GM12878 (cell line): ENCODE results near the gene ANKMY1. TPM values are rescaled to one million over a fixed set of nuclear protein-coding genes. Genes with fewer than 3 reads are reported as not detected.

Experiments
- ATAC-seq: fragments of 200-7000 bp; cut with Tn5 transposase; 3 replicates; pipeline ENCODE4 v1.9.1; 2020; ENCODE audit warnings: mild to moderate bottlenecking, moderate library complexity
- BruUV-seq: library from RNA; stranded (reverse); fragments of 400-500 nt; replicated peaks from 2 replicates; lab custom pipeline; 2021; lab: Mats Ljungman, UMichigan
- CTCF ChIA-PET: fragments of 300-600 bp; sonication (Branson Sonifier 250); formaldehyde crosslinking; extraction: SDS; loops from one replicate; lab custom pipeline; 2021; ENCODE audit warnings: inconsistent platforms; lab: Yijun Ruan, JAX
- POLR2A ChIA-PET: fragments of 350-600 bp; formaldehyde crosslinking; extraction: SDS; loops from one replicate; lab custom pipeline; 2021; ENCODE audit warnings: inconsistent platforms; lab: Charles Lee
- RAD21 ChIA-PET: fragments of 300-600 bp; sonication (Branson Sonifier 250); formaldehyde crosslinking; loops from one replicate; lab custom pipeline; 2023; ENCODE audit warnings: antibody characterized with exemption; ENCODE audit not compliant: unreplicated experiment; lab: Charles Lee
- SMC1A ChIA-PET: fragments of 300-600 bp; sonication (Branson Sonifier 250); formaldehyde crosslinking; loops from one replicate; lab custom pipeline; 2023; ENCODE audit not compliant: unreplicated experiment, uncharacterized antibody; lab: Charles Lee
- DNase-seq: peaks from one replicate; pipeline ENCODE4 v3.0.0-alpha.2; 2011; ENCODE audit warnings: low read depth, low spot score
- FAIRE-seq: peaks from 3 replicates; lab custom pipeline; 2011; peaks lifted over from hg19 to GRCh38; lab: Jason Lieb, UNC
- H2AFZ ChIP-seq: 2 replicates; pipeline ENCODE4 v1.6.0; 2011; ENCODE audit warnings: low read depth, low read length, control low read depth; ENCODE audit not compliant: control insufficient read depth
- H3K27ac ChIP-seq: 2 replicates; pipeline ENCODE4 v1.5.1; 2011; ENCODE audit warnings: control low read depth; ENCODE audit not compliant: control insufficient read depth, insufficient read depth
- H3K27me3 ChIP-seq, 2 experiments: replicated peaks in 1 of 2; 2 replicates each; pipeline versions ENCODE4 v1.6.0 to v1.6.1; 2011; ENCODE audit warnings: low read length in 1 of 2; ENCODE audit not compliant: control insufficient read depth in 2 of 2, insufficient read depth in 2 of 2
- H3K36me3 ChIP-seq, 2 experiments: 2 replicates each; pipeline ENCODE4 v1.5.1; 2011; ENCODE audit warnings: low read length in 1 of 2; ENCODE audit not compliant: control insufficient read depth in 2 of 2, insufficient read depth in 2 of 2
- H3K4me1 ChIP-seq: 2 replicates; pipeline ENCODE4 v1.6.1; 2011; ENCODE audit warnings: mild to moderate bottlenecking, low read length, moderate library complexity, mixed read lengths; ENCODE audit not compliant: control insufficient read depth, insufficient read depth
- H3K4me2 ChIP-seq: 2 replicates; pipeline ENCODE4 v1.6.0; 2011; ENCODE audit warnings: control low read depth; ENCODE audit not compliant: control insufficient read depth, insufficient read depth
- H3K4me3 ChIP-seq: fragments of 200-600 bp; sonication (generic); 2 replicates; pipeline ENCODE4 v1.5.1; 2016
- H3K79me2 ChIP-seq: 2 replicates; pipeline ENCODE4 v1.6.0; 2011; ENCODE audit warnings: low read length; ENCODE audit not compliant: control insufficient read depth, insufficient read depth
- H3K9ac ChIP-seq: 2 replicates; pipeline ENCODE4 v1.8.0; 2011; ENCODE audit warnings: low read length, control low read depth, mixed read lengths; ENCODE audit not compliant: control insufficient read depth, insufficient read depth
- H3K9me3 ChIP-seq: replicated peaks from 3 replicates; pipeline ENCODE4 v1.5.1; 2011; ENCODE audit warnings: mild to moderate bottlenecking, low read length; ENCODE audit not compliant: control insufficient read depth, insufficient read depth
- H4K20me1 ChIP-seq: 2 replicates; pipeline ENCODE4 v1.6.0; 2011; ENCODE audit not compliant: control insufficient read depth, insufficient read depth
- BCL3 ChIP-seq: IDR thresholded peaks from 2 replicates; pipeline ENCODE4 v1.6.1; 2011; ENCODE audit warnings: borderline replicate concordance, low read depth, mild to moderate bottlenecking, moderate library complexity, low read length; ENCODE audit not compliant: insufficient read depth, poor library complexity, severe bottlenecking
- BRCA1 ChIP-seq: IDR thresholded peaks from 2 replicates; pipeline ENCODE4 v1.6.1; 2011; ENCODE audit warnings: low read depth, low read length, improper control_type of control experiment
- CREB1 ChIP-seq: IDR thresholded peaks from 2 replicates; pipeline ENCODE4 v1.6.1; 2012; ENCODE audit warnings: low read depth, mild to moderate bottlenecking, inconsistent platforms
- CREM ChIP-seq: IDR thresholded peaks from 2 replicates; pipeline ENCODE4 v1.6.1; 2014; ENCODE audit warnings: antibody characterized with exemption, low read depth
- ESRRA ChIP-seq: IDR thresholded peaks from 2 replicates; pipeline ENCODE4 v1.6.1; 2012; ENCODE audit warnings: mild to moderate bottlenecking, low read length, improper control_type of control experiment
- GATAD2B ChIP-seq: fragments of 450-650 bp; conservative IDR thresholded peaks from 2 replicates; pipeline ENCODE4 v1.6.1; 2017; ENCODE audit warnings: low read depth, mild to moderate bottlenecking, moderate library complexity
- HDAC2 ChIP-seq: fragments of 200-600 bp; sonication (generic); IDR thresholded peaks from 2 replicates; pipeline ENCODE4 v1.6.1; 2017
- JUND ChIP-seq: IDR thresholded peaks from 2 replicates; pipeline ENCODE4 v1.6.1; 2012; ENCODE audit warnings: low read depth, mild to moderate bottlenecking, low read length, improper control_type of control experiment, moderate library complexity
- MLLT1 ChIP-seq: fragments of 450-650 bp; IDR thresholded peaks from 2 replicates; pipeline ENCODE4 v1.6.1; 2016; ENCODE audit warnings: mild to moderate bottlenecking
- MYB ChIP-seq: fragments of 150-350 bp; IDR thresholded peaks from 2 replicates; pipeline ENCODE4 v1.6.1; 2014; ENCODE audit warnings: mild to moderate bottlenecking, low read depth, low read length, borderline replicate concordance
- PAX5 ChIP-seq: IDR thresholded peaks from 2 replicates; pipeline ENCODE4 v1.6.1; 2011; ENCODE audit warnings: low read depth, low read length, borderline replicate concordance
- POLR2A ChIP-seq: IDR thresholded peaks from 2 replicates; pipeline ENCODE4 v1.6.1; 2011; ENCODE audit warnings: low read depth, mild to moderate bottlenecking, low read length
- SRF ChIP-seq, 2 experiments: IDR thresholded peaks; 2 replicates each; pipeline ENCODE4 v1.6.1; 2011; ENCODE audit warnings: low read depth in 2 of 2, low read length in 2 of 2, mild to moderate bottlenecking in 1 of 2, moderate library complexity in 1 of 2
- STAT1 ChIP-seq: fragments of 450-650 bp; conservative IDR thresholded peaks from 2 replicates; pipeline ENCODE4 v1.6.1; 2014; ENCODE audit warnings: antibody characterized with exemption, mild to moderate bottlenecking
- ZNF217 ChIP-seq: fragments of 450-650 bp; IDR thresholded peaks from 2 replicates; pipeline ENCODE4 v1.6.1; 2017; ENCODE audit warnings: antibody characterized with exemption, mild to moderate bottlenecking
- ZNF592 ChIP-seq: fragments of 450-650 bp; IDR thresholded peaks from 2 replicates; pipeline ENCODE4 v1.6.1; 2017; ENCODE audit warnings: mild to moderate bottlenecking, moderate library complexity
- WGBS: methylation state at CpG from one replicate; pipeline ENCODE4 v1.1.6; 2016; ENCODE audit warnings: low lambda C conversion rate; ENCODE audit not compliant: insufficient replicate concordance, insufficient coverage; ENCODE audit errors: missing lambda C conversion rate; 5-methylcytosine and 5-hydroxymethylcytosine counted together
- in situ Hi-C: fragments of 300-500 bp; cut with MboI; formaldehyde crosslinking; loops from 9 replicates; pipeline ENCODE4 v1.14.3; 2018; ENCODE audit warnings: mixed read lengths
- intact Hi-C: fragments of 100-400 bp; cut with micrococcal nuclease; formaldehyde crosslinking; loops from one replicate; pipeline ENCODE4 v1.14.2; 2022; ENCODE audit not compliant: unreplicated experiment
- polyA plus RNA-seq, 11 experiments: library from polyadenylated mRNA; depleted of rRNA in 4 of 11; unstranded in 6 of 11; stranded (reverse) in 5 of 11; fragments of >200 nt; fragmentation: Nextera tagmentation in 4 of 11; fragmentation: Illumina TruSeq in 1 of 11; extraction: Ambion mirVana in 4 of 11; extraction: Trizol in 1 of 11; gene quantifications; 1 replicate in 1 of 11; 2 replicates in 10 of 11; pipeline versions ENCODE4 v1.2.1 to v1.2.3, GENCODE V29; 2011 to 2016; ENCODE audit warnings: inconsistent platforms in 2 of 11, missing spikeins in 2 of 11, low read depth in 1 of 11
- total RNA-seq, 4 experiments: library from RNA; depleted of rRNA in 3 of 4; stranded (reverse); fragments of >200 nt in 3 of 4; fragmentation: Illumina TruSeq in 1 of 4; extraction: Trizol in 1 of 4; gene quantifications; 2 replicates each; pipeline versions ENCODE4 v1.2.1 to v1.2.3, GENCODE V29; 2013 to 2021

ANKMY1 gene
- total and polyA plus RNA-seq, 10 of the 15 experiments (the other 5 are each of a cell fraction or from before 2014, with no cell fraction given) = 1.1 to 15.3 (median 11.1) TPM

GRCh38 chr2:240434728-240435456 lies 122.9 kb downstream of the ANKMY1 start (continued):
- no peak for TF ChIP-seq BCL3
- TF ChIP-seq STAT1 = no peak
- TF ChIP-seq JUND = no peak
- TF ChIP-seq SRF (IDR thresholded peaks at IDR 0.05; ENCODE audit: low read depth in 2 of 2, low read length in 2 of 2) = no peak
- TF ChIP-seq HDAC2 = no peak
- TF ChIP-seq POLR2A = peak; percentile 37; the same call in 1 of the 2 replicates
- TF ChIP-seq CREB1 = peak; percentile 66; the same call in 1 of the 2 replicates

- Histone ChIP-seq H3K27me3 (peaks cover 7 to 17% of the 10 kb centered on the region in 2 experiments), H3K9ac (no peak overlapping the region), H3K9me3 (no peaks in the 10 kb centered on the region), H3K4me1 (no peaks in the 10 kb centered on the region), H4K20me1 (0 out of 2 replicates have a peak, but pooled peaks cover 2% of the 10 kb centered on the region), H3K27ac (no peak overlapping the region), H3K36me3 (no peaks in the 10 kb centered on the region), H2AFZ (no peak overlapping the region), H3K79me2 (no peaks in the 10 kb centered on the region), H3K4me3 (no peak overlapping the region), H3K4me2 (peak overlapping the region; percentile 69; the same call in 1 of the 2 replicates)
- 59% methylated on average over 16 of the region's 16 CpGs for WGBS
- FAIRE-seq (no peak), DNase-seq (no peak), ATAC-seq (no peak)
- POLR2A ChIA-PET = no interaction called here
- CTCF ChIA-PET = no interaction called here
- RAD21 ChIA-PET = no interaction called here
- intact Hi-C loops (no loop called here), in situ Hi-C loops (no loop called here)
- BruUV-seq = no TSS peak
- SMC1A ChIA-PET = no interaction called here
- no peak for TF ChIP-seq MLLT1
- no peak for TF ChIP-seq MYB
- TF ChIP-seq ZNF592 = no peak
- no peak for TF ChIP-seq CREM
- TF ChIP-seq PAX5 = no peak
- no peak for TF ChIP-seq ZNF217
- no peak for TF ChIP-seq ESRRA
- TF ChIP-seq GATAD2B = no peak
- TF ChIP-seq BRCA1 = no peak
Measured at GRCh38 chr2:240433973-240434727, 123.6 kb downstream of the ANKMY1 start.
